Stimulated activated CD4-positive, alpha-beta T cell treated with anti-CD3 and anti-CD28 coated beads, Interleukin-4, amount 100 ng/mL, for 24 hours (primary cell): Measurements from ENCODE around the gene PRICKLE3.
"Not testable (repeated sequence)": the region's sequence is repeated elsewhere in the genome, so short reads cannot be mapped to it uniquely, and the experiment has no call there.

Experiments used
- DNase-seq: peaks from one replicate; pipeline ENCODE4 v3.0.0-alpha.2; 2020

Gene PRICKLE3

GRCh38 chrX:49177873-49178480, 8.2 kb downstream of the PRICKLE3 start:
- DNase-seq: no peak

- DNase-seq: no peak
These were observed 8.8 kb downstream of the PRICKLE3 start for GRCh38 chrX:49177338-49177833.

DNA sequence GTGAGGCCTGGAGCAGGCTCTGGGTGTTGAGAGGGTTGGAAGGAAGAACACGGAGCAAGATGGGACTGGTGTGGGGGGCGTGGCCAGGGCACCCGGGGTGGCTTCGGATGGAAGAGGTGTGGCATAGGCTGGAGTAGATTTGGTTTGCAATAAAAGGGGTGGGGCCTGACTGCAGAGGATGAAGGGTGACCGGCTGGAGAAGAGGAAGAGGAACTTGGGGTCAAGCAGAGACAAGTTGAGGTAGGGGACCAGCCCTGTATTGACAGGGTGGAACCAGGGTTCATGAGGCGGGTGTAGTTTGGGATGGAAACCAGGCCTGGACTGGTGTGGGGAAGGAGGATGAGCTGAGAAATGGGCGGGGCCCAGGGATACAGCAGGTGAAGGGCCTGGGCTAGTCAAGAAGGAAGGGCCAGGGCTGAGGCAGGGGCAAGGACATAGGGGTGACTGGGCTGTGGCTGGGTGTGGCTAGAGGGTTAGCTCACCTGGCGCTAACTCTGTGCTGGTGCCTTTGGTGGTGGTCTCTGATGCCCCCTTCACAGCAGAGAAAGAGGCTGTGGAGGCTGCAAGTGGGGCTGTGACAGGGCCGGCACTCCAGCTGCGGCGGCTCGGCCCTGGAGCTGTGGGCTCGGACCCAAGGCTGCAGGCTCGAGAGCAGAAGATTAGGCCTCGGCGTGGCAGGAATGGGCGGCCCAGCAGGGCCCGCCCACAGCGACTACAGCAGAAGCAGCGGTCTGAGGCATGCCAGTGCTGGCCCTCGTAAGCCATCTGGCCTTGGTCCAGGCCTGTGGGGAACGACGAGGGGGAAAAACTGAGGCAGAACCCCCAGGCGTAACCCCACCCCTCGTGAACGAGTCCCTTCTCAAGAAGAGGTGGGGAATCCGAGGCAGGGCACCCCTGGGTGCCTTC, 9.5 kb downstream of the PRICKLE3 start:
- DNase-seq: no peak

- DNase-seq: no peak
These were observed 10.5 kb downstream of the PRICKLE3 start for GRCh38 chrX:49175435-49176274.

- no peak for DNase-seq
These were observed 11.4 kb downstream of the PRICKLE3 start for GRCh38 chrX:49174723-49175122.

GRCh38 chrX:49173544-49173943, 12.6 kb downstream of the PRICKLE3 start:
- DNase-seq: not testable (repeated sequence)

DNA sequence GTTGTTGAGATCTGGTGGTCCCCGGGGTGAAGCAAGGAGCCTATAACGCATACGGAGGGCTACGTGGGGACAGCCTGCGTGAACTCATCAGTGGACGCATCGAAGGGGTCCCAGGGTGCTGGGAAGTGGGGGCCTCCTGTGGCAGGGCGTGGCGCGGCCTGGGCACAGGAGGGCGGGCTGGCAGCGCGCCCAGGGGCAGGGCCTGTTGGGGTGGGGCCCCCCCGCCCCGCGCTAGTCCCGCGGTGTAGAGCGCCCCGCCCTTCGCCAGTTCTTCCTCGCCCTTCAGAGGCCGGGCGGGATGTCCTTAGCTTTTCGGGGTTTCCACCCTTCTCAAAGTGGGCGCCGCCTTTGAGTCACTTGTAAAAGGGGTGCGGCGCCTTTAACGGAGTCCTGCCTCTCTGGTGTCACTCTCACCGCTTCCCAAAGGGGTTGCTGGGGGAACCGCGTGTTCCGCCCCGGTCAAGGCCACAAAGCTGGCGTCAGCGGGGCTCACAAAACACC, 13.8 kb downstream of the PRICKLE3 start:
- DNase-seq: peak; percentile 73

DNA sequence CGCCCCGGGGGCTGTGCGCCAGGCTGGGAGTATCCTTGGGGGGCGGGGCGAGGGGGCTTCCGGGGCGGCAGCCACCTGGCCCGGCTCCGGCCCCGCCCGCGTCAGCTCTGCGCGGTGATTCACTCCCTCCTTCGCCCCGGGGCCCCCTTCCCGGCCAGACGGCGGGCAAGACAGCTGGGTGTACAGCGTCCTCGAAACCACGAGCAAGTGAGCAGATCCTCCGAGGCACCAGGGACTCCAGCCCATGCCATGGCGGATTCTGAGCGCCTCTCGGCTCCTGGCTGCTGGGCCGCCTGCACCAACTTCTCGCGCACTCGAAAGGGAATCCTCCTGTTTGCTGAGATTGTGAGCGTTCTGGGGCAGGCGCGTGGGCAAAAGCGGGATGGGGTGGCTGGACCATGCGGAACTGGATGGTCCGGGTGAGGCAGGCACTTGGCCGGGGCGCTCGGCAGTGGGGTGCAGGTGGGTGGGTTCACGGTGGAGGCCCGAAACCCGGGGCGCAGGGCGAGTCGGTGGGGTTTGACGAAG, 14.4 kb downstream of the PRICKLE3 start, which contains the start of gene PLP2:
Gene PLP2, plus strand, starts transcription at position 147 of the 528 bp plus-strand sequence. Its CDS starts 103 bp downstream, at position 250.
- peak; percentile 75 for DNase-seq

DNA sequence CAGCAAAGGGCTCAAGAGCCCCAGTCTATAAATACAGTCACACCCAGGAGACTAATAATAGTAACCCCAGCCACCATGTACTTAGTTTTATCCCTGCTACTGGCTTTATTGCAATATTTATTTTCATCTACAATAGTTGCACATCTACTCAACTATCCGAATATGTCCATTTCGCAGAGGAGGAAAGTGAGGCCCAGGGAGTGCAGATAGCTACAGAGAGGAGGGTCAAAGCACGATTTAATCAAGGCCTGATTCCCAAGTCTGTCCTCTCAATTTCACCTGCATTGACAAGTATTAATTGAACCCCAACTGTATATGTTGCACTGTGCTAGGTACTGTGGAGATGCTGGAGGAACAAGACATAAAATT, 18.4 kb downstream of the PRICKLE3 start:
- DNase-seq: no peak

DNA sequence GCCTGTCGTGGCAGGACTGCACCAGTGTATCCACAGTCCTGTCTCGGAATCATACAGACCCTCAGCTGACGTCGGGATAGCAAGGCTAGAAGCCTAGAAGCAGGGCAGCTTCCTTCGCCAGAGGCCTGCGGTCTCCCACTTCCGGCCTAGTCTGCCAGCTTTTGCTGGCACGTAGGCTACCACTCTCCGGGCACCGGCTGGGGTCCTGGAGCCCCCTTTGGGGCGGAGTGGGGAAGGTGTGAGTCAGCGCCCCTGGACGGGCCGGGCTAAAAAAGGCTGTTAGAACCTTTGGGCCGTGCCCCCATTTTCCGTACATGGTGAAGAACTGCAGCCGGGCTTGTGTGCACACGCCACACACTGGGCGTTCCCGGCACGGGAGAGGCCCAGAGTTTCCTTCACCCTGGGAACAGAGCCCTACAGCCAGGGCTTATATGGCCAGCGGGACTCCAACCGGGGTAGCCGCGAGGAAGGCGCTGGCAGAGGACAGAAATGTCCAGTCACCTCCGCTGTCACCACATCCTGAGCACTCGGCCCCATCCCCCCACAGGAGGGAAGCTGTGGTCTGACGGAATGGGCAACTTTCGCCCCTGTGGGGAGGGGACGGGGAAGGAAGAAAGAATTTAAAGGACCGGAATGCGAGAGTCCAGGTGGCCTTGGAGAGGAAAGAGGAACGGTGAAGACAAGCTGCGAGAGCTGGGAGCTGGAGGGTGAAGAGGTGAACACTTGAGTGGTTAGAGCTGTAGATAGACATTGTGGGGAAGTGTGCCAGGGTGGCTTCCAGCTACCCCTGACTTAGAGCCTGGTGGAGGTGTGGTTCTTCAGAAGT, 19.0 kb downstream of the PRICKLE3 start:
- DNase-seq: peak; percentile 60

DNA sequence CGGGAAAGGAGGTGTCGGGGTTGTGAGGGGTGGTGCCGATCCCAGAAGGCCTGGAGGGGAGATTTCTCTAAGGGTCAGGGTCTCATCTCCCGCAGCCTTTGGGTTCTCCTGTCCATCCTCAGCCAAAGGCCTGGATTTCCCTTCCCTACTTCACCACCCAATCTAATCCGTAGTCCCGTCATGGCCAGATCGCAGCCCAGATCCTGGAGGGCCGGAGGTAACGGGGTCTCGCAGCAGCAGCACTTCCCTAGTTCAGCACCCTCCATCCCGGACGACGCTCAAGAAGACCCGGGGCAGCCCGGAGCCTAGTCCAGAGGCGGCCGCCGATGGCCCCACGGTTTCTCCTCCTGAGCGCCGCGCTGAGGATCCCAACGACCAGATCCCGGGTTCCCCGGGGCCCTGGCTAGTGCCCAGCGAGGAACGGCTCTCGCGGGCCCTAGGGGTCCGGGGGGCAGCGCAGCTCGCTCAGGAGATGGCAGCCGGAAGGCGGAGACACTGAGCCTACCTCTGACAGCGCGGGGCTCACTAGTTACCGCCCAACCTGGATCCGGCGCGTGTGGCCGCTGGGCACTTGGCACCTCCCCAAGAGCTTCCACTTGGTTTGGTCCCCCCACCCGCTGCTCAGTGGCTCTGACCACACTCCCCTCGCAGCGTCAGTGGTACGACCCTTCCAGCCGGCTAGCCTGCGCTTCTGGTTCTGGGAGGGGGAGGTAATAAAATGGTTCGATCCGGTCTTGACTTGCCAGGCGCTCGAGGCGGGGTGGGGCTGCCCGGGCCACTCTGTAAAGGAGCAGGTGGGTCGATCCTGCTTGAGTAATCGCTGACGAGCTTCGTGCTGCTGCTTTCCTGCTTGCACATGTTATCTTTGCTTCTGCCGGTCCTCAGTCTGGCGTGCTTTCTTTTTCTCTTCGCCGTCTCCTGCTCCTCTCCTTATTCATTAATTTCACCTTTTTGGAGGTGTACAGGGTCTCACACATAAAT, 20.0 kb downstream of the PRICKLE3 start:
- peak; percentile 74 for DNase-seq

- DNase-seq: no peak
These were observed 21.4 kb downstream of the PRICKLE3 start for GRCh38 chrX:49164589-49165360.

GRCh38 chrX:49163555-49164419, 22.4 kb downstream of the PRICKLE3 start:
- DNase-seq: peak; percentile 77

DNA sequence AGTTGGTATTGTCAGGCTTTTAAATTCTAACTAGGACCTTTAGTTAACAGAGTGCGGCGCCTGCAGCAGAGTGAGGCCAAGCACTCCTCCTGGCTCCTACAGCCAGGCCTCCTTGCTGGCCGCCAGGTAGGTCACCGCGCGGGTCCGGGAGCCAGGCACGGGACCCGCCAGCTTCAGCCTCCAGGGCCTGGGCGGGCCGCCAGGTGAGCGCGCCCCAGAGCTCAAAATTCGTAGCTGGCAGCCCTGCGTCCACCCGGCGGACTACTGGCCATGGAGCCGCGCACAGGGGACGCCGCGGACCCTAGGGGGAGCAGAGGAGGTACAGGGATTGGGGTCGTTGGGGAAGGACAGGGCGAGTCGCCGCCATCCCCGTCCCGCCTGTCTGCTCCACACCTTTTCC, 23.6 kb downstream of the PRICKLE3 start, which contains the start of gene MAGIX:
Gene MAGIX, plus strand, starts transcription at position 139 of the 400 bp plus-strand sequence. Its CDS starts 132 bp downstream, at position 271.
- DNase-seq: no peak

DNA sequence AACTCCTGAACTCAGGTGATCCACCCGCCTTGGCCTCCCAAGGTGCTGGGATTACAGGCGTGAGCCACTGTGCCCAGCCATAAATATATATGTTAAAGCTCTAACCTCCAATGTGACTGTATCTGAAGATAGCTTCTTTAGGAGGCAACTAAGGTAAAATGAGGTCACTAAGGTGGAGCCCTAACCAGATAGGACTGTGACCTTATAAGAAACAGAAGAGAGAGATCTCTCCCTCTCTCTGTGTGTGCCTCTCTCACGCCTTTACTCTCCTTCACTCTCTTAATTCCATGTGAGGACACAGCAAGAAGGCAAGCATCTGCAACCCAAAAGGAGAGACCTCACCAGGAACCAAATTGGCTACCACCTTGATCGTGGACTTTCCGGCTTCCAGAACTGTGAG, 24.5 kb downstream of the PRICKLE3 start:
- DNase-seq: no peak

DNA sequence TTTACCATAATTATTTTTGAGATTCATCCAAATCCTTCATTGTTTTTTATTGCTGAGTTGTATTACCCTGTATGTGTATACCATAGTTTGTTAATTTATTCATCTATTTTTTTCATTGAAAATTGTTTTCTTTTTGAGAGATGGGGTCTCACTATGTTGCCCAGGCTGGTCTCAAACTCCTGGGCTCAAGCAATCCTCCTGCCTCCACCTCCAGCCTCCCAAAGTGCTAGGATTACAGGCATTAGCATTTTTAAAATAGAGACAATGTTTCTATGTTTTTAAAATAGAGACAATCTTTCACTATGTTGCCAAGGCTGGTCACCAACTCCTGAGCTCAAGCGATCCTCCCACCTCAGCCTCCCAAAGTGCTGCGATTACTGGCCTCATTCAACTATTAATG, 25.3 kb downstream of the PRICKLE3 start:
- DNase-seq: no peak

GRCh38 chrX:49157194-49157593, 29.0 kb downstream of the PRICKLE3 start:
- DNase-seq: no peak
